ENCODE results near the gene APLF.

DNA sequence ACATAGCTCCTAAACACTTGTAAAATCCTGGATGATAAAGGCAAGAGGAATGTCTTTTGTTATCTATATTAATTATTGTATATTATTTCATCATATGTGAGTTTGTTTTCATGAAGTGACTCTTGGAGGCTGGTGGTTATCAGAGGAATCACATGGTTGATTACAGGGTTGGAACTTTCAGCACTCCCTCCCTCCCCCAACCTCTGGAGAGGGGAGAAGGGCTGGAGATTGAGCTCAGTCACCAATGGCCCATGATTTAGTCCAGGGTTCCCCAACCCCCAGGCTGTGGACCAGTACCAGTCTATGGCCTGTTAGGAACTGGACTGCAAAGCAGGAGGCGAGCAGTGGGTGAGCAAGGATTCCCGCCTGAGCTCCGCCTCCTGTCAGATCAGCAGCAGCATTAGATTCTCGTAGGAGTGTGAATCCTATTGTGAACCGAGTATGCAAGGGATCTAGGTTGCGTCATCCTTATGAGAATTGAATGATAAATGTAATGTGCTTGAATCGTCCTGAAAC lies 38.0 kb upstream of the APLF start:
- no peak for TF ChIP-seq POLR2A (IDR thresholded peaks at IDR 0.05)
- TF ChIP-seq, protein P1, sequence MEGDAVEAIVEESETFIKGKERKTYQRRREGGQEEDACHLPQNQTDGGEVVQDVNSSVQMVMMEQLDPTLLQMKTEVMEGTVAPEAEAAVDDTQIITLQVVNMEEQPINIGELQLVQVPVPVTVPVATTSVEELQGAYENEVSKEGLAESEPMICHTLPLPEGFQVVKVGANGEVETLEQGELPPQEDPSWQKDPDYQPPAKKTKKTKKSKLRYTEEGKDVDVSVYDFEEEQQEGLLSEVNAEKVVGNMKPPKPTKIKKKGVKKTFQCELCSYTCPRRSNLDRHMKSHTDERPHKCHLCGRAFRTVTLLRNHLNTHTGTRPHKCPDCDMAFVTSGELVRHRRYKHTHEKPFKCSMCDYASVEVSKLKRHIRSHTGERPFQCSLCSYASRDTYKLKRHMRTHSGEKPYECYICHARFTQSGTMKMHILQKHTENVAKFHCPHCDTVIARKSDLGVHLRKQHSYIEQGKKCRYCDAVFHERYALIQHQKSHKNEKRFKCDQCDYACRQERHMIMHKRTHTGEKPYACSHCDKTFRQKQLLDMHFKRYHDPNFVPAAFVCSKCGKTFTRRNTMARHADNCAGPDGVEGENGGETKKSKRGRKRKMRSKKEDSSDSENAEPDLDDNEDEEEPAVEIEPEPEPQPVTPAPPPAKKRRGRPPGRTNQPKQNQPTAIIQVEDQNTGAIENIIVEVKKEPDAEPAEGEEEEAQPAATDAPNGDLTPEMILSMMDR (IDR thresholded peaks at IDR 0.05): no peak
- TF ChIP-seq EP300 (IDR thresholded peaks at IDR 0.05): no peak

All from ovary (tissue), 3 donors.